Measurements from ENCODE around the gene ERC1.

Gene ERC1

DNA sequence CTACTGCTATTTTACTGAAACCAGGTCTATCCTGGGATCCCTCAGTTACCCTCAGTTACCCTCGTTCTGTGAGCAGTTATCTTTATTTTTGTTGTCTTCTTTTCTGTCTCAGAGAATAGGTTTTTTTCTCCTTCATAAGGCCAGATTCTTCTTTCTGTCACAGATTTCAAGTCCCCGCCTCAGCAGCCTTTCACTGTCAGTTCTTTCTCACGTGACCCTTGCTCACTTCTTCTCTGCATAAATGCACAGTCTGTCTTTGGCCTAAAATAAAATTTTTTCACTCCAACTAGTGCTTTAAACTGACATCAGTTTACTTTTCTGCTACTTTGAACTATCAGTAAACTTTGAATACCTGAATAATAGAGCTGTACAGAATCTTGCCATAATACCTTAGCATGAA, 299.7 kb downstream of the ERC1 start:
- Mint-ChIP-seq H3K4me3 (no peak overlapping the region), H3K4me1 (no peaks in the 10 kb centered on the region)
- CTCF ChIA-PET, result interaction anchor here (1.0 kb wide), 1 partner anchor 173 kb away, joined by 3 read pairs; no protein-coding TSS in a partner anchor

DNA sequence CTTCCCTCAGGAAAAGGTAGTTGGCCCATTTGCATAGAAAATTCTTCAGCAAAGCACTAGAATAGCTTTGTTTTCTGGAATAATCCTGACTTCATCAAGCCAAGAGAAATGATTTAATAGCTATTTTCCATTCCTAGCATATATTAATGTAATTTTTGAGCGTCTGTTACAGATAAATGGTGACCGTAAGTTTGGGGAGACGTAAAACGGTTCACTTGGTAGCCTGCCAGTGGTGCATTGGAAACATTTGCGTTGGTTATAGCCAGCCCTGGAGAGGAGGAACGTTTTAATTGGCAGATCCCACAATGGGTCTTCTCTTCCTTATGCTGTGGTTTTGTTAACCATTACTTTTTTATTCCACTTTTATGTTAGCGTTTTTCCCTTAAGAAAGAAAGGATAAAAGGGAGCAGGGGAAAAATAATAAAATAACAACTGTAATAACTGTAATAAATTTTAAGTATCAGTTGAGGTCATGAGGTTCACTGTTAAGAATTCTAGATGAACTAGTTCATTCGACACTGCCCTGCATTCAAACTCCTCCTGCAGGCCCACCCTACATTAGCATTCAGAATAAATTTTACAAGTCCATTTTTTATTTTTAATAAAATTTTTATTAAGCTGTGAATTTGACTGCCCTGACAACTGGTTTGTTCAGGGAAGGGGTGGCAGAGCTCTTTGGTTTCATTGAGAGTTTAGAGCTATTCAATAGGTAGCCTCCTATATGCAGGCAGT, 300.7 kb downstream of the ERC1 start:
- Mint-ChIP-seq H3K4me1 (no peaks in the 10 kb centered on the region), H3K4me3 (no peak overlapping the region), H3K27me3 (no peaks in the 10 kb centered on the region), H3K36me3 (peaks cover 7% of the 10 kb centered on the region), H3K9me3 (no peaks in the 10 kb centered on the region), H3K27ac (no peak overlapping the region)
- CTCF ChIA-PET, result interaction anchor here (0.6 to 1.0 kb wide), 3 partner anchors 174 to 497 kb away, joined by 3 read pairs; partner anchors contain the start of gene RAD52
- no peak for DNase-seq

More for the DNA sequence above, 299.7 kb downstream of the ERC1 start:
- Mint-ChIP-seq H3K27ac (no peak overlapping the region), H3K36me3 (peaks cover 7% of the 10 kb centered on the region), H3K27me3 (no peaks in the 10 kb centered on the region), H3K9me3 (no peaks in the 10 kb centered on the region)
- no peak for DNase-seq

DNA sequence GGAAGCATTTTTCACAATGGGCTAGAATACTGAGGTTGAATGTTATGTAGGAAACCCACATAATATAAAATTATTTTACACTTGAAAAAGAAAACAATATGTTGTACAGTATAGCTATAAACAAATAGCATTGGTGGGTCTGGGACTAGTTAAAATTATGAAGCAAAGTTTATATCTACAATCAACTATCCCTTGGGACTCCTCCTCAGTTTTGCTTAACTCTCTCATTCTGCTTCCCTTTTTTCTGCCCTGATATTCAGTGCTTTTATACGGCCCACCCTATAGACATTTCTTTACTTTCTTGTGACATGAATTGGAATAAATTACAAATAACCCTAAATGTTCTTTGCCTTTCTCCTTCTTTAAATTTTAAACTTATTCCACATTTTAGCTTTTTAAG, 302.9 kb downstream of the ERC1 start:
- DNase-seq, result no peak
- CTCF ChIA-PET, result no interaction called here
- Mint-ChIP-seq H3K27me3 (no peaks in the 10 kb centered on the region), H3K27ac (no peak overlapping the region), H3K4me1 (no peaks in the 10 kb centered on the region), H3K4me3 (no peak overlapping the region), H3K9me3 (no peaks in the 10 kb centered on the region), H3K36me3 (peaks cover 13% of the 10 kb centered on the region)

- Mint-ChIP-seq H3K36me3 (peaks cover 18% of the 10 kb centered on the region), H3K4me3 (no peak overlapping the region), H3K27ac (no peak overlapping the region), H3K4me1 (no peaks in the 10 kb centered on the region), H3K27me3 (no peaks in the 10 kb centered on the region), H3K9me3 (no peaks in the 10 kb centered on the region)
- CTCF ChIA-PET, result no interaction called here
- DNase-seq, result no peak
Observed at GRCh38 chr12:1297206-1297605, 306.2 kb downstream of the ERC1 start.

DNA sequence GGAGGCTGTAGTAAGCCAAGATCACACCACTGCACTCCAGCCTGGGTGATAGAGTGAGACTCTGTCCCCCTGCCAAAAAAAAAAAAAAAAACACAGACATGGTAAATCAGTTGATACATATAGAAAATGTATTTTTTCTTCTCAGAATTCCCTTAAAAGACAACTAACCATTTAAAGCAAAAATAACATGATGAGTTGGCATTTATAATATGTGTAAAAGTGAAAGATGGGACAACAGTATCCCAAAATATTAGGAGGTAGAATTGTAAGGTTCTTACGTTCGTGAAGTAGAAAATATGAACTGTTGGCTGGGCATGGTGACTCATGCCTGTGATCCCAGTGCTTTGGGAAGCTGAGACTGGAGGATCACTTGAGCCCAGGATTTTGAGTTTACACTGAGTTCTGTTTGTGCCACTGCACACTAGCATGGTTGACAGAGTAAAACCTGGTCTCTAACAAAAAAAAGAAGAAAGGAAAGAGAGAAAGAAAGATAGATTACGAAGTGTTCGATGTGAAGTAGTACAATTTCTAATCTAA, 306.7 kb downstream of the ERC1 start:
- Mint-ChIP-seq H3K27me3 (no peaks in the 10 kb centered on the region), H3K4me3 (no peak overlapping the region), H3K4me1 (no peaks in the 10 kb centered on the region), H3K9me3 (no peaks in the 10 kb centered on the region), H3K36me3 (peaks cover 18% of the 10 kb centered on the region), H3K27ac (no peak overlapping the region)
- CTCF ChIA-PET, result no interaction called here
- DNase-seq, result no peak

- H3K9me3 Mint-ChIP-seq, result no peaks in the 10 kb centered on the region
- H3K4me3 Mint-ChIP-seq, result no peak overlapping the region
- H3K4me1 Mint-ChIP-seq, result no peaks in the 10 kb centered on the region
- H3K36me3 Mint-ChIP-seq, result peaks cover 15% of the 10 kb centered on the region
- DNase-seq, result no peak
- CTCF ChIA-PET, result no interaction called here
- no peaks in the 10 kb centered on the region for H3K27me3 Mint-ChIP-seq
- no peak overlapping the region for H3K27ac Mint-ChIP-seq
Observed at GRCh38 chr12:1300460-1300859, 309.4 kb downstream of the ERC1 start.

GRCh38 chr12:1302201-1302870, 311.3 kb downstream of the ERC1 start:
- CTCF ChIA-PET, result no interaction called here

GRCh38 chr12:1305063-1305434, 314.0 kb downstream of the ERC1 start:
- no peaks in the 10 kb centered on the region for H3K27me3 Mint-ChIP-seq
- no peaks in the 10 kb centered on the region for H3K9me3 Mint-ChIP-seq
- no peaks in the 10 kb centered on the region for H3K4me1 Mint-ChIP-seq
- no peak for DNase-seq
- H3K27ac Mint-ChIP-seq, result no peak overlapping the region
- CTCF ChIA-PET, result no interaction called here
- peaks cover 3% of the 10 kb centered on the region for H3K36me3 Mint-ChIP-seq
- no peak overlapping the region for H3K4me3 Mint-ChIP-seq

More at GRCh38 chr12:1302201-1302870, 311.3 kb downstream of the ERC1 start:
- H3K4me3 Mint-ChIP-seq, result no peak overlapping the region
- no peaks in the 10 kb centered on the region for H3K4me1 Mint-ChIP-seq
- no peak for DNase-seq
- H3K9me3 Mint-ChIP-seq, result no peaks in the 10 kb centered on the region
- H3K27me3 Mint-ChIP-seq, result no peaks in the 10 kb centered on the region
- no peak overlapping the region for H3K27ac Mint-ChIP-seq
- H3K36me3 Mint-ChIP-seq, result peaks cover 13% of the 10 kb centered on the region

DNA sequence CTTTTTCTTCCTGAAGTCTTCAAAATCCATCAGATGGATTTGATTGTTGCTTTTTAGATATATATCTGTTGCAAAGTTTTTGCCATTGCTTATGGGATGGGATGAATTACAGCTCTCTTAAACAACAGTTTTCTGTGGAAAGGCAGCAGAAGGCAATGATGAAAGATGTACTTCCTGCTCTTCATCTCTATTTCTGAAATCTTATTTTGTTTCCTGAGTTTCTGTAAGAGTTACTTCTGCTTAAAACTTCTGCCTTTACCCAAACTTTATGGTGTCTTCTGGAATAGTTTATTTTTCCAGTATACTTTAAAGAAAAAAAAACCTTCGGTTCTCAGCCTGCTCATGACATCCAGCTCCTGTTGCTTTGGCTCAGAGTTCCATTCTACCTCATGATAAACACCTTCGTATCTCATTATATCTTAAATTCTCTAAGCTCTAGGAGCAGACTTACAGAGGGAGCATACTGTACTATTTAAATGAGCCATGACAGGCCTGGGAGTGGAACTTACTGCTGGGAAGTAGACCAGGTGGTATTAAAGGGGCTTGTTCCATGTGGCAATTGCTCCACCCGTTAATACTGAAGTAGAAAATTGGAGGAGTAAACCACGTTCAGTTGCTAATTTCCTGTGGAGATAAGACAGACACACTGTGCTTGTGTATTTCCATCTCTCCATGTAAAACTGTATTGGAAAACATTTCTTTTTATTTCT, 314.9 kb downstream of the ERC1 start:
- CTCF ChIA-PET, result no interaction called here
- H3K4me3 Mint-ChIP-seq, result no peak overlapping the region
- no peaks in the 10 kb centered on the region for H3K9me3 Mint-ChIP-seq
- no peaks in the 10 kb centered on the region for H3K36me3 Mint-ChIP-seq
- H3K27ac Mint-ChIP-seq, result no peak overlapping the region
- H3K27me3 Mint-ChIP-seq, result no peaks in the 10 kb centered on the region
- no peak for DNase-seq
- no peaks in the 10 kb centered on the region for H3K4me1 Mint-ChIP-seq

GRCh38 chr12:1306817-1307216, 315.8 kb downstream of the ERC1 start:
- CTCF ChIA-PET, result interaction anchor here (0.6 to 0.8 kb wide), 2 partner anchors 189 to 1993 kb away, joined by 3 to 4 read pairs; no protein-coding TSS in a partner anchor
- Mint-ChIP-seq H3K27me3 (no peaks in the 10 kb centered on the region), H3K9me3 (no peaks in the 10 kb centered on the region), H3K4me1 (no peaks in the 10 kb centered on the region), H3K4me3 (no peak overlapping the region), H3K36me3 (no peaks in the 10 kb centered on the region), H3K27ac (no peak overlapping the region)
- DNase-seq, result no peak

GRCh38 chr12:1307796-1308195, 316.8 kb downstream of the ERC1 start:
- Mint-ChIP-seq H3K27ac (no peak overlapping the region), H3K4me1 (no peaks in the 10 kb centered on the region), H3K27me3 (no peaks in the 10 kb centered on the region), H3K4me3 (no peak overlapping the region), H3K9me3 (no peaks in the 10 kb centered on the region), H3K36me3 (no peaks in the 10 kb centered on the region)
- CTCF ChIA-PET, result interaction anchor here (0.8 kb wide), 1 partner anchor 190 kb away, joined by 4 read pairs; no protein-coding TSS in a partner anchor
- DNase-seq, result no peak

- no peaks in the 10 kb centered on the region for H3K4me1 Mint-ChIP-seq
- CTCF ChIA-PET, result interaction anchor here (0.8 kb wide), 1 partner anchor 191 kb away, joined by 3 read pairs; no protein-coding TSS in a partner anchor
- H3K36me3 Mint-ChIP-seq, result peaks cover 3% of the 10 kb centered on the region
- H3K4me3 Mint-ChIP-seq, result no peak overlapping the region
- H3K9me3 Mint-ChIP-seq, result no peaks in the 10 kb centered on the region
- no peaks in the 10 kb centered on the region for H3K27me3 Mint-ChIP-seq
- no peak overlapping the region for H3K27ac Mint-ChIP-seq
- DNase-seq, result no peak
Observed at GRCh38 chr12:1309613-1310012, 318.6 kb downstream of the ERC1 start.

DNA sequence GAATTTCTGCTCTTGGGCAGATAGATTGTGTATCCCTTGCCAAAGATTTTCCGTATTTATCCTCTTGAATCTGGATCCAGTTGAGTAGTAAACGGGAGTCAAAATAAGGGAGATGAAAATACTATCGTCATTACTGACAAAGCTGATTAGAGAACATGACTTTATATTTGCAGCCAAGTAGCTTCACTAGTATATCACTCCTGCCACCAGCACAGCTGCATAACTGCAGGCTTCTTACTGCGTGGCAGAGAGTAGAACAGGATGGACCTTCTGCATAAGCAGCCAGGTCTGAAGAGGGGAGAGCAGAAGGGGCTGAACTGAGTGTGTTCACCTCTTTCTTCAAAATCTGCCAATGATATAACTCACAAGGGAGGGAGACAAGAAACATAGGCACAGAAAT, 319.6 kb downstream of the ERC1 start:
- CTCF ChIA-PET, result no interaction called here
- DNase-seq, result no peak
- H3K27me3 Mint-ChIP-seq, result no peaks in the 10 kb centered on the region
- no peaks in the 10 kb centered on the region for H3K4me1 Mint-ChIP-seq
- H3K9me3 Mint-ChIP-seq, result peaks cover 2% of the 10 kb centered on the region
- H3K36me3 Mint-ChIP-seq, result peaks cover 5% of the 10 kb centered on the region
- no peak overlapping the region for H3K4me3 Mint-ChIP-seq
- no peak overlapping the region for H3K27ac Mint-ChIP-seq

DNA sequence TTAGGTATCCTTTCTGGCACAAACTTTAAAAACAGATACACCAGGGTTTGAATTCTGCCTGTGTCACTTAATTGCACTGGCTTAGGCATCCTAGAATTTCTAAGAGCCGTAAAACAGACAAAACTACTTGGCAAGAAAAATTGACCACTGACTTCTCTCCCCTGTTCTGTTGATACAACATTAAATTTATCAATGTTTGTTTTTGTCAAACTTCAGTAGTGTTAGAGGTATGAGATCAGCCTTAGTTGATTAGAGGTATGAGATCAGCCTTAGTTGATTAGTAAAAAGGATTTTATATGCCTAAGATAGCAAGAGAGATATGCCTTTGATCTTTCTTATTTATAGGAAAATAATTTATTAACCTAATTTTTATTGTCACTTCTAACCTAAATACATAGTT, 320.1 kb downstream of the ERC1 start:
- H3K27ac Mint-ChIP-seq, result no peak overlapping the region
- peaks cover 2% of the 10 kb centered on the region for H3K9me3 Mint-ChIP-seq
- CTCF ChIA-PET, result no interaction called here
- H3K36me3 Mint-ChIP-seq, result peaks cover 5% of the 10 kb centered on the region
- H3K4me3 Mint-ChIP-seq, result no peak overlapping the region
- DNase-seq, result no peak
- H3K4me1 Mint-ChIP-seq, result no peaks in the 10 kb centered on the region
- no peaks in the 10 kb centered on the region for H3K27me3 Mint-ChIP-seq

All from activated naive CD4-positive, alpha-beta T cell treated with anti-CD3 and anti-CD28 coated beads, Interleukin-2, amount 10 ng/mL, durations not matched to agents 7 days and 5 days (primary cell).